Measurements from ENCODE around the gene RAD51B.

The RAD51B gene

DNA sequence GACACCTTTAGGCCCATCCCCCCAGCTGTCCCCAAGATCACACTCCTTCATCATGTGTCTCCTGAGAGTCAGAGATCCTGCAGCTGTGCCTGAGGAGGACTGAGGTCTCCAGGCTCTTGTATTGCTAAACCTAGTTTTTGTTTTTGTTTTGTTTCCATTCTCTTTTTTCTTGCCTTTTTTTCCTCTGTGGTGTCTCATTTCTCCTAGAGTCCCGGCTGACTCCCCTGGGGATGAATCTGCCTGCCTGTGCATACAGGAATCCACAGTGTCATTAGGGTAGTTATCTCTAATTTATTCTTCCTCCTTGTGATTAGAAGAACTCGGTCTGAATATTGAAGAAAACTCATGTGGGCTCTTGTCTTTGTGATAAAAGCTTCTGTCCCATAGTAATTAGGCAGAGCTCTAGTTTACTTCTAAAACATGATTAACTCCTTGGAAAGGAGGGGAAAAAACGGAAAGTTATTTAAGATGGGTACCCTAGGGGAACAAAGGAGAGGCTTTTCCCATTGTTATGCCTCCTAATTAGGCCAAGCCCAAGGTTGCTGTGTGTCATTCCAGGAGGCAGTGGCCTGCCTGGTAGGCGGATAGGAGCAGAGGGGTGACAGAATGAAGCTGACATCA is 630.1 kb downstream of the RAD51B start:
- DNase-seq = no peak

GRCh38 chr14:68450391-68451120 is 631.0 kb downstream of the RAD51B start:
- DNase-seq = no peak

DNA sequence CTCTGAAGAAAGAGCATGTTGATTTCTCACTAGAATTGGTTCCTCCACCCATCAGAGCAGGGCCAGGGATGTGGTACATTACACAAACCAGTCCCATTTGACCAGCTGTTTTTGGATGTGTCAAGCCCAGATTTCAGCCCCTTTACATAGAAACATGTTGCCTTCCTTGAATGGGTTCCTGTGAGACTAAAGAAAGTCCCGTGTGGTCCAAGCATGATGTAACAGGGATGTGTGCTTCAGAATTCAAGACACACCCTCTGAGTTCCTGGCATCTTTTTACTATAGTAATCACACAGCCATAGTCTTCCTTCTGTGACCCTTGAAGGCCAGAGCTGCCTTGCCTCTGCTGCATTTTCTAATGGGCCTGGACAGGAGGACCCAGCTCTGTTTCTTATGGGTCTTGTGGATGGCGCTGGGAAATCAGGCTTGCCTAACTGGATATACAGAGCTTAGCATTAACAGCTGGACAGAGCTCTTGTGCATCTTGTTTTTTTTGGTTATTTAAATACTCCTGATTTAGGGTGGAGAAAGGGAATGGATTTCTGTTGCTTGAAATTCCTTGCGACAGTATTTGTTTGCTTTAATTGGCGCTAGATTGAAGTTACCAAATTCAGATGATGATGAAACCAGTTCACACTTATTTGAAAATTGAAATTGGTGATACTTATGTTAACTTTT is 632.3 kb downstream of the RAD51B start:
- DNase-seq = no peak

DNA sequence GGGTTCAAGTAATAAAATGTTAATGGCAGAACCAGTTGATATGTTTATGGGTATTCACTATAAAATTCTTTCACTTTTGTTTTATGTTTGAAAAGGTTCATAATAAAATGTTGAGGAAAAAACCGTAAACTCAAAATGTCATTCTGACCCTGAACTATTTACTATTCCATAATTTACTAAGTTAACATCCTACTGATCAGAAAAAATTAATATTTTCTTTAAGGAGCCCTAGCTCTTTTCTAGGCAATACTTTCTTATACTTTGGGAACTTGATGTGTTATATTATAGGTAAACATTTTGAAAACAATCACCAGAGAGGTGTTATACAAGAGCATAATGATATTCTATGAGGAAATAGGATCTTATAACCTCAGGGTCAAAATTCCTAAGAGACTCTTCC is 638.7 kb downstream of the RAD51B start:
- no peak for DNase-seq

GRCh38 chr14:68458840-68459469 is 639.4 kb downstream of the RAD51B start:
- peak in 16 of 58 donors; percentile 6 to 56 (median 23) for DNase-seq

DNA sequence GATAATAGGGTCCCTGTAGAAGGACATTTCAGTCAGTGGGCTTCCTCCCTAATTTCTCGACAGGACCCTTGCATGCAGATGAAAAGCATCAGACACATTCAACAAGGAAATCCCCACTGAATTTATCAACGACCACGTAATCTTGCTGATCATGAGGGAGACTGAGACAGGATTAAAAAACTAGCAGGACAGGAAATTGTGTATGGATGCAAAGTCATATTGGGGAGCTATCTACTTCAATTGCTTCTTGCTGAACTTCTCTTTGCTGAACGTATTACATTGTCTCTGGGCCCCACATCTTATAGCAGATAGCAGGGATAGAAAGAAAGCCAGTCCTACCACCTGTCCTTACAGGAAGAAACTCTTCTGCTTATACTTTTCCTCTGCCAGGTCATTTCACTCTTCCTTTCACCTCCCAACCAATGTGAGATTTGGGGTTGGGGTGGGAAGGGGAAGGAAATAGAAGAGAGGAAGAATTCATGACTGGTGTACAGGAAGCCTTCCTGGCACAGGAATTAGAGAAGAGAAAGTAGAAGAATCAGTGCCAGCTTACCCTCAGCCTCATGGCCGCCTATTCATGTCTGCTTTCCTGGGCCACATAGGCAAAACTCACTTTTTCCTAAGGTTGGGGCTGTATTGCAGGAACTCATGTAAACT is 640.0 kb downstream of the RAD51B start:
- DNase-seq = no peak

GRCh38 chr14:68460541-68460940 is 641.0 kb downstream of the RAD51B start:
- peak in 4 of 58 donors; percentile 6 to 30 (median 13) for DNase-seq

GRCh38 chr14:68461086-68461485 is 641.5 kb downstream of the RAD51B start:
- no peak for DNase-seq

GRCh38 chr14:68462683-68463082 is 643.1 kb downstream of the RAD51B start:
- no peak for DNase-seq

GRCh38 chr14:68463299-68463698 is 643.7 kb downstream of the RAD51B start:
- DNase-seq = no peak

DNA sequence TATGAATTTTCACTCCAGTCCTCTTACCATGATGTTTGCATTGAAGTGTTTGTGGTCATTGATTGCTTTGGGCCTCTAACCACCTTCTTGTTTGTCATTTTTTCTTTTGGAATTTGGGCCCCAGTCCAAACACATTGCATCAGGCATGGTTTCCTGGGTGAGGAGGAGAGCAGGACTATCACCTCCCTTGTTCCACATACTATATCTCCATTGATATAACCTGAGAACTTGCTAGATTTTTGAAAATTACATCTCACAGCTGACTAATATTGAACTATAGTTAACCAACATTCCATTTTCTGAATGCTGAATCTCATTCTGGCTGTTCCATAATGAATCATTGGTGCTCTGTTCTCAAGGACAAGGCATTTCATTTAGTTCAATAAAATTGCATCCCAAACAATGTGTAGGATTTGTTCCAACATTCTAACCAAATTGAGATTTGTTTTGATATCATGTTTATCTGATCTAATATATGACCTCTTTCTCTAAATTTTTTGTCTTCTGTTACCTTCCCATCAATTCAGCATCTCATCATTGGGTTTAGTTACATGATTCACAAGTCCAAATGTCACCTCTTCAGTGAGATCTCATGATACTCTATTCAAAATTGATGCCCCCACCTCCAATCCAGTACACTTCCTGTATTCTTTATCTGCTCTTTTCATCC is 644.3 kb downstream of the RAD51B start:
- no peak for DNase-seq

DNA sequence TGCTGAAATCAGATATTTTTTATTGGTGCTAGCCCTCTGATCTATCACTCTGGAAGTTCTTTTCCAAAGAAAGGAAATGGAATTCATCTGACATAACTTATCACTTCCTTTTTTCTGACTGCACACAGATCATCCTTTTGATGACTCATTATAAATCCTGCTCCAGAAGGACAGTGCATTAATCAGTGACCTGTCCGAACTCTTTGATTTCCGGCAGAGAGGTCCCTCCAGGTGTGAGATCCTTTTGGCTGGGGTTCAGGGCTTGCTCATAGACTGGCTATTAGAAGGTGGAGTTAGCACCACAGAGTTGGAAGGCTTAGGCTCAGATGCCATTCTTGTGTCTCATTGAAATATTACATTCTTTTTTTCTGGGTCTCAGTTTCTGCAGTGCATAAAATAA is 645.1 kb downstream of the RAD51B start:
- no peak for DNase-seq

DNA sequence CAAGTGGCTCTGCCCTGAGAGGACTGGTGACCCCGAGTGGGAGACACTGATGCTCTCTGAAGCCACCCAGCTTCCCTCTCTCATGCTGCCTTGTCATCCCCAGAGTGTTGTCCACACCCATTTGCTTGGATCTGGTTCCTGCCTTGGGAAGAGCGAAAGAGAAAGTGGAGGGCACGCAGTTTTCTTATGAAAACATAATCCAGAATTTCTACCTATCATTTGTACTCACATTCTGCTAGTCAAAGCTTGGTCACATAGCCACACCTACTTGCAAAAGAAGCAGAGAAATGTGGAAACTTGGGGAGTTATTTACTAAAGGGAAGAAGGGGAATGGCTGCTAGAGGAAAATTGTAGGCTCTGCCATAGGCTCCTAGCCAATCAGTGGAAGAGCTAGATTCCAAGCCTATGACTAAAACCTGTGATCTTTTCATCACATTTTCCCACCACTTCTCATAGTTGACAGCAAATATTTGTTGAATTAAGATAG is 647.0 kb downstream of the RAD51B start:
- DNase-seq = no peak

DNA sequence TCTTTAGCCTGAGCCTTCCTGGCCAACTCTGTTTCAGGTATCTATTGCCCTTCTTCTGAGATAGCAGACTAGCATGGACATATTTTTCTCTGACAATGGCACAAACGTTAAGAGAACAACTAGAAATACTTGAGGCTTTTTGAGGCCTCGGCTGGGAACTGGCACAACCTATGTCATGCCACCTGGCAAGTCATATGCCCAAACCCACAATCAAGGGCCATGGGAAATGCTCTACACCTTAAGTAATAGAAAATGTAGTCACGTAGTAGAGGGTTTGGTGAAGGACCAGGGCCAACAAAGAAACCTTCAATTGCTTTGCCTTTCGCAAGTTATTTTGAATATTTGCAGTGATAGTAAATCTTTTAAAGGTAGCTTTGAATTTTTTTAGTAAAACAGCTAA is 647.8 kb downstream of the RAD51B start:
- DNase-seq = no peak

GRCh38 chr14:68468437-68469207 is 649.0 kb downstream of the RAD51B start:
- no peak for DNase-seq

- no peak for DNase-seq
Measured at GRCh38 chr14:68469208-68469713, 649.7 kb downstream of the RAD51B start.

DNA sequence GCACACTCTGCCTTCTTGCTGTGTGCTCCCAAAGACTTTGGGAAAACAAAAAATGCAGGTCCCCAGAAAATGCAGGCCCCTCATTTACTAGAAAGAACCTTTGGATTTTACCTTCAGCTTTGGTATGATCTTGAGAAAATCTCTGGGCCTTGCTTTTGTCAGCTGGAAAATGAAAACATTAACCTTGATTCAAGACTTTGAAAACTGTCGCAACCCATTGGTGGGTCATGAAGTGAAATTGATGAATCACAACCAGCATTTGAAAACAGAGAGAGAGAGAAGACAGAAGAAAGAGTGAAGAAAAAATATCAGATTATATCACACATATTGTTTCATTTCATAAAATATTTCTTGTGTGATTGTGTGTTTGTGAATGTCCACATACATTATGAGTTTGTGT is 650.8 kb downstream of the RAD51B start:
- DNase-seq = no peak

DNA sequence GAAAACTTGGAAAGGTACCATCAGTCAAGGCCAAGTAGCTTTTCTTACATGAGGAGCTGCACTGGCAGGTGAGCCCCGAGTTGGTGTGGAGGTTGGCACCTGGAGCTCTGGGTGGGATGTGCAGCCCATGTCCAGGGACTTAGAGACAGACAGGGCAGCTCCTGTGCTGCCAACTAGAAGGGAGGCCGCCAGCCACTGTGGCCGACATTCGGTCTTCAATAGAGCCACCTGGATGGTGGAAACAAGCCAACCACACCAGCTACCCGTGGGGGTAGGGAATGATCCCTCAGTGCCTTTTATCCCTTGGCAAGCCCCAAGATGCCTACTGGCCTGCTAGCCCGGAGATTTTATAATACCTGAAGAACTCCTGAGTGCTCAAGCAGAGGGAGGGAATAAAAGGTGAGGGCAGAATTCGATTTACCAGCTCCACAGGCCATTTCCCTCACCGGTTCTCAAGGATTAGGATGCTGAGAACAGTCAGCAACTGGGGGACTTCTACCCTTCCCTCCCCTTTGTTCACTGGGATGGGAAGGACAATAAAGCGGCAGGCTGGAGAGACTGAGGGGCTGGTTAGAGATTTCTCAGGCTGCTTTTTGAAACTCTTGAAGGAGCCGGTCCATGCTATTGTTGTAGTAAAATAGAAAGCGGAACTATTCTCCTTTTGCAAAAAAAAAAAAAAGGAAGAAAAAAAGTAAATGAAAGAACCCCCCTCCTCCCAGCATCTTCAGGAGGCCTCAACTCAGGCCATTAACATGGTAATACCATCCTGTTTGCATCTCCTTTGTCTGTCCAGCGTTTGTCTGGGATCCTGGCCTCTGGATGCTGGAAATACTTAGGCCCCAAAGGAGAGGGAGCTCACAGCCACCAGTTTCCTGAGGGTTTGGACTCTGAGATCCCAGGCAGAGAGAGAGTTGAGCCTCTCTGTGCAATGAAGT is 651.7 kb downstream of the RAD51B start:
- DNase-seq = no peak
